ENCODE results near the gene ADAM11. TPM values are rescaled to one million over a fixed set of nuclear protein-coding genes. Genes with fewer than 3 reads are reported as not detected.

Gene ADAM11
- total and polyA plus RNA-seq, 2 of the 13 experiments (the other 11 are each of a cell fraction or from before 2014, with no cell fraction given) = 0.38 to 0.91 TPM

DNA sequence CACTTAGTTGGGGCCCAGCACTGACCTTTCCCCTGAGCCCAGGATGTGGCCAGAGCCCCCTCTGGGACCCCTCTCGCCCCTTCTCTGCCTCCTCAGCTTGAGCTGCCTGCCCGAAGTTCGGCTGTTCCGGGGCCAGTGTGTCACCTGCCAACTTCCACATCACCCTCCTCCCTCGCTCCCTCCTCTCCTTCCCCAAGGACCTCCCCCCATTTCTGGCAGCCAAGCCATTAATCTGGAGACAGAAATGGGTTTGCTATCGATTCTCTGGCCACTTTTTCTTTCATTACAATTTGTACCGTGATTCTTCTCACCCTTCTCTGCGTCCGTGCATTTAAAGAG is 8.8 kb upstream of the ADAM11 start:
- in situ Hi-C loops (cut with HindIII; ENCODE audit: extremely low pct_ligation_motif_present, low pct_unique_long_range_greater_than_20kb) = no loop called here
- DNase-seq (ENCODE audit: low spot score) = no peak
- Histone ChIP-seq H3K27me3 (ENCODE audit: control insufficient read depth in 1 of 2, insufficient read depth in 2 of 2, low read length in 2 of 2) (no peaks in the 10 kb centered on the region), H3K4me1 (ENCODE audit: insufficient read depth, low read length) (peaks cover 16% of the 10 kb centered on the region), H3K27ac (ENCODE audit: extremely low read length, insufficient read depth, low read length) (no peak overlapping the region), H2AFZ (ENCODE audit: low read length) (no peak overlapping the region), H4K20me1 (ENCODE audit: insufficient read depth, low read length) (no peaks in the 10 kb centered on the region), H3K9ac (ENCODE audit: insufficient read depth, low read depth, low read length) (no peak overlapping the region), H3K9me3 (ENCODE audit: low read length) (no peaks in the 10 kb centered on the region), H3K4me3 (replicated peaks in 1 of 3; ENCODE audit: insufficient read depth in 1 of 3, low read depth in 2 of 3, low read length in 3 of 3) (no peak overlapping the region), H3K79me2 (ENCODE audit: insufficient read depth, low read length) (no peaks in the 10 kb centered on the region), H3K4me2 (ENCODE audit: low read depth, low read length) (no peak overlapping the region), H3K36me3 (replicated peaks in 1 of 2; ENCODE audit: control insufficient read depth in 1 of 2, insufficient read depth in 2 of 2, low read length in 2 of 2) (peaks cover 11 to 22% of the 10 kb centered on the region in 2 experiments; a peak in 4 of 5 replicates)
- ChIA-PET CTCF (ENCODE audit: low intra/inter-chr PET ratio, low total read pairs) (no interaction called here), POLR2A (no interaction called here)
- no TSS peak for BruUV-seq (replicated peaks)
- 86% methylated on average over 9 of the region's 9 CpGs for WGBS (ENCODE audit: low lambda C conversion rate)
- ATAC-seq = no peak
- intact Hi-C loops (cut with micrococcal nuclease; ENCODE audit: unreplicated experiment) = no loop called here
- TF ChIP-seq ZNF772 (CRISPR knock-in tag; IDR thresholded peaks at IDR 0.05) = no peak
- TF ChIP-seq MAFF (IDR thresholded peaks at IDR 0.05; ENCODE audit: low read depth, low read length) = no peak
- TF ChIP-seq, protein P1, sequence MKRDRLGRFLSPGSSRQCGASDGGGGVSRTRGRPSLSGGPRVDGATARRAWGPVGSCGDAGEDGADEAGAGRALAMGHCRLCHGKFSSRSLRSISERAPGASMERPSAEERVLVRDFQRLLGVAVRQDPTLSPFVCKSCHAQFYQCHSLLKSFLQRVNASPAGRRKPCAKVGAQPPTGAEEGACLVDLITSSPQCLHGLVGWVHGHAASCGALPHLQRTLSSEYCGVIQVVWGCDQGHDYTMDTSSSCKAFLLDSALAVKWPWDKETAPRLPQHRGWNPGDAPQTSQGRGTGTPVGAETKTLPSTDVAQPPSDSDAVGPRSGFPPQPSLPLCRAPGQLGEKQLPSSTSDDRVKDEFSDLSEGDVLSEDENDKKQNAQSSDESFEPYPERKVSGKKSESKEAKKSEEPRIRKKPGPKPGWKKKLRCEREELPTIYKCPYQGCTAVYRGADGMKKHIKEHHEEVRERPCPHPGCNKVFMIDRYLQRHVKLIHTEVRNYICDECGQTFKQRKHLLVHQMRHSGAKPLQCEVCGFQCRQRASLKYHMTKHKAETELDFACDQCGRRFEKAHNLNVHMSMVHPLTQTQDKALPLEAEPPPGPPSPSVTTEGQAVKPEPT (CRISPR knock-in tag; IDR thresholded peaks at IDR 0.05; ENCODE audit: low read depth) = no peak
- TF ChIP-seq, protein P2, sequence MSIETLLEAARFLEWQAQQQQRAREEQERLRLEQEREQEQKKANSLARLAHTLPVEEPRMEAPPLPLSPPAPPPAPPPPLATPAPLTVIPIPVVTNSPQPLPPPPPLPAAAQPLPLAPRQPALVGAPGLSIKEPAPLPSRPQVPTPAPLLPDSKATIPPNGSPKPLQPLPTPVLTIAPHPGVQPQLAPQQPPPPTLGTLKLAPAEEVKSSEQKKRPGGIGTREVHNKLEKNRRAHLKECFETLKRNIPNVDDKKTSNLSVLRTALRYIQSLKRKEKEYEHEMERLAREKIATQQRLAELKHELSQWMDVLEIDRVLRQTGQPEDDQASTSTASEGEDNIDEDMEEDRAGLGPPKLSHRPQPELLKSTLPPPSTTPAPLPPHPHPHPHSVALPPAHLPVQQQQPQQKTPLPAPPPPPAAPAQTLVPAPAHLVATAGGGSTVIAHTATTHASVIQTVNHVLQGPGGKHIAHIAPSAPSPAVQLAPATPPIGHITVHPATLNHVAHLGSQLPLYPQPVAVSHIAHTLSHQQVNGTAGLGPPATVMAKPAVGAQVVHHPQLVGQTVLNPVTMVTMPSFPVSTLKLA (IDR thresholded peaks at IDR 0.05) = no peak
- no peak for TF ChIP-seq TP53 (CRISPR knock-in tag; conservative IDR thresholded peaks at IDR 0.05)
- TF ChIP-seq CHD4 (IDR thresholded peaks at IDR 0.05; ENCODE audit: borderline replicate concordance, low read length) = no peak
- TF ChIP-seq PHF8 (CRISPR knock-in tag; IDR thresholded peaks at IDR 0.05) = no peak
- no peak for TF ChIP-seq SCMH1 (CRISPR knock-in tag; IDR thresholded peaks at IDR 0.05; ENCODE audit: borderline replicate concordance)
- no peak for TF ChIP-seq ZNF501 (CRISPR knock-in tag; IDR thresholded peaks at IDR 0.05)
- no peak for TF ChIP-seq RXRB (CRISPR knock-in tag; IDR thresholded peaks at IDR 0.05; ENCODE audit: borderline replicate concordance)
- TF ChIP-seq FOXC1 (CRISPR knock-in tag; IDR thresholded peaks at IDR 0.05; ENCODE audit: borderline replicate concordance) = no peak
- no peak for TF ChIP-seq PHF21A (CRISPR knock-in tag; IDR thresholded peaks at IDR 0.05)
- TF ChIP-seq FOXK2 (IDR thresholded peaks at IDR 0.05) = no peak
- TF ChIP-seq, protein P3, sequence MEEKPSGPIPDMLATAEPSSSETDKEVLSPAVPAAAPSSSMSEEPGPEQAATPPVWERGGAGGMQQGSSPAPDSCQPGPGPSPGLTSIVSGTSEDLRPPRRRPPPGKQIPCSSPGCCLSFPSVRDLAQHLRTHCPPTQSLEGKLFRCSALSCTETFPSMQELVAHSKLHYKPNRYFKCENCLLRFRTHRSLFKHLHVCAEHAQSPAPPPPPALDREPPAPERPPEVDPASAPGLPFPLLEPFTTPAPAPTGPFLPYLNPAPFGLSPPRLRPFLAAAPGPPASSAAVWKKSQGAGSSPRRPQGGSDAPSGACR (CRISPR knock-in tag; IDR thresholded peaks at IDR 0.05) = no peak
- no peak for FAIRE-seq
